ENCODE results near the gene DPY19L3.

DPY19L3 gene

DNA sequence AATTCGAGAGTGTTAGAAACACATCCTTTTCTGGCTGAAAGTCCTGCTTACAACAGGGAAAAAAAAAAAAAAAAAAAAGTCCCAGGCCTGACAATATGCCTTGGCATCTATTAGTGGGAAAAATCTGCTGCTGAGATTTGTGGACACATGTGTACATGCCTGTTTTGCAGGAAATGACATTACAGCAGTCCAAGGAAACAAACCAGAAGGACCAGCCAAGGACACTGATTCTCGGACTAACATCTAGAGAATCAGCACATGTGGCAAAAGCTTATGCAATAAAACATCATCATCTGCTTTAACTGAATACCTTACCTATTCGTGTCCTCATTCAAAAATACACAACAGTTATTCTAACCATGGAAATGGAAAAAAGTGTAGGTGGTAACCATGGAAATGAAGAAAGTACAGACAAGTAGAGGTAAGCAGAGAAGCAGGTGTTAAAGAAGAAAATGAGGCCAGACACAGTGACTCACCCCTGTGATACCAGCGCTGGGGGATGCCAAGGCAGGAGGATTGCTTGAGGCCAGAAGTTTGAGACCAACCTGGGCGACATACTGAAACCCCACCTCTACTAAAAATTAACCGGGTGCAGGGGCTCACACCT lies 9.4 kb upstream of the DPY19L3 start:
- no peaks in the 10 kb centered on the region for H3K4me1 ChIP-seq (ENCODE audit: control insufficient read depth, insufficient read depth, low read length, poor library complexity, severe bottlenecking)
- H3K9me3 ChIP-seq (ENCODE audit: control insufficient read depth, low read length) = no peaks in the 10 kb centered on the region
- H3K36me3 ChIP-seq (ENCODE audit: control insufficient read depth, insufficient read depth, low read length) = peaks cover 4% of the 10 kb centered on the region
- no peak overlapping the region for H3K4me3 ChIP-seq (ENCODE audit: extremely low read depth, insufficient read depth, low read length, poor library complexity, severe bottlenecking)
- 88 to 94% methylated on average over 2 to 3 of the region's 6 CpGs for WGBS, 2 experiments (ENCODE audit: insufficient coverage in 2 of 2)
- no peak overlapping the region for H3K27ac ChIP-seq (ENCODE audit: low read depth, low read length, severe bottlenecking)

DNA sequence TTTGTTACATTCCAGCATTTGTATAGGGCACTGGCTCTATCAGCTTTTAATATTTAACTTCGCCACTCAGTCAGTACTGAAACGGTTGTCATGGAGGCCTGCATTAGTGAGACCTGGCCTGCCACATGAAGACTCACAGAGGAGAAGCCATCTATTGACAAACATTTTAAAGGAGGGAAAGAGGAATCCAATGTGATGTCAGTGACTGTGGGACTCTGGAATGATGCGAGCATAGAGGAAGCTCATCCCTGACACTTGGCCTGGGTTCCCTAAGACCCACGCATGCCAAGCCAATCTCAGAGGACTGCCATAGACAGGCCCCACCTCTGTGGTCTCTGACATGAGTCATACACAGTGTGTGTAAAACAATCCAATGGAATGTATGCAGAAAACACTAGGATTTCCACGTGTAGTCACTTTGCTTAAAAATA lies 7.9 kb upstream of the DPY19L3 start:
- no peak overlapping the region for H3K4me3 ChIP-seq (ENCODE audit: extremely low read depth, insufficient read depth, low read length, poor library complexity, severe bottlenecking)
- no peak overlapping the region for H3K27ac ChIP-seq (ENCODE audit: low read depth, low read length, severe bottlenecking)
- H3K36me3 ChIP-seq (ENCODE audit: control insufficient read depth, insufficient read depth, low read length) = peaks cover 4% of the 10 kb centered on the region
- no peaks in the 10 kb centered on the region for H3K4me1 ChIP-seq (ENCODE audit: control insufficient read depth, insufficient read depth, low read length, poor library complexity, severe bottlenecking)
- WGBS, 2 experiments (ENCODE audit: insufficient coverage in 2 of 2) = 78 to 100% methylated on average over 3 to 4 of the region's 5 CpGs
- H3K9me3 ChIP-seq (ENCODE audit: control insufficient read depth, low read length) = no peaks in the 10 kb centered on the region

DNA sequence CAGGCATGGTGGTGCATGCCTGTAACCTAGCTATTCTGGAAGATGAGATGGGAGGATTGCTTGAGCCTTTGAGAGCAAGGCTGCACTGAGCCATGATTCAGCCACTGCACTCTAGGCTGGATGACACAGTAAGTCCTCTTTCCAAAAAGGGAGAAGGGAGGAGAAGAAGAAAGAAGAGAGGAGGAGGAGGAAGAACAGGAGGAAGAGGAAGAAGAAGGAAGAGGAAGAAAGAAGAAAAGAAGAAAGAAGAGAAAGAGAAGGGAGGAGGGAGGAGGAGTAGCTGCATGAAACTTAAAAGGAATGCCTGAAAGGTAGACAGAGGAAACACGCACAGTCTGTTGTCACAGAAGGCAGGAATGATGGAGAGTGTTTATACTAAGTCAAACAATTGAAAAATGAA lies 3.6 kb upstream of the DPY19L3 start:
- Histone ChIP-seq H3K4me1 (ENCODE audit: control insufficient read depth, insufficient read depth, low read length, poor library complexity, severe bottlenecking) (peaks cover 8% of the 10 kb centered on the region), H3K4me3 (ENCODE audit: extremely low read depth, insufficient read depth, low read length, poor library complexity, severe bottlenecking) (no peak overlapping the region), H3K36me3 (ENCODE audit: control insufficient read depth, insufficient read depth, low read length) (peaks cover 4% of the 10 kb centered on the region), H3K9me3 (ENCODE audit: control insufficient read depth, low read length) (no peaks in the 10 kb centered on the region), H3K27ac (ENCODE audit: low read depth, low read length, severe bottlenecking) (no peak overlapping the region)
- 91 to 94% methylated on average over 1 of the region's 1 CpG for WGBS, 2 experiments (ENCODE audit: insufficient coverage in 2 of 2)

DNA sequence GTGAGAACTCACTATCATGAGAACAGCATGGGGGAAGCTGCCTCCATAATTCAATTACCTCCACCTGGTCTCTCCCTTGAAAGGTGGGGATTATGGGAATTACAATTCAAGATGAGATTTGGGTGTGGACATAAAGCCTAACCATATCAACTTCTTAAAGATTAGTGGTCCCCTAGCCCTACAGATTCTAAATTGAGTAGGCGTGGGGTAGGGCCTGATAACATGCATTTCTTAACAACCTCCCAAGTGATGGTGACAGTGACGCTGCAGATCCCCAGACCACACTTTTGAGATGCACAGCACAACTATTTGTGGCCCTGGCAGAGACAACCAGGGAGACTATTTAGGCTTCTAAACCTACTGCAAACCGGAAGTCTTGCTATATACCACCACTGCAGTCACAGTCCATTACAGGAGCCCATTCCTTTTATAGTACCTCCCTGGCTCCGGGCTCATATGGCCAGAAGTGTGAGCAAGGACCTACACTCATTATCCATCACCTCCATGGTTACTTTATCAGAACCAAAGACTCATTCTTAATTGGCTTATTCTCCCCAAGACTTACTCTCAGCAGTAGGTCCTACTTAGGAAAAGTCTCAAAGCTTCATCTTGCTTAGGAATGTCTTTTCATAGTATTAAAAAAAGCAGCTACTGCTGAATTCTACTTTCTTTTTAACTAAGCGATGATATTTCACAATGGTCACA lies 2.1 kb upstream of the DPY19L3 start:
- H3K4me1 ChIP-seq (ENCODE audit: control insufficient read depth, insufficient read depth, low read length, poor library complexity, severe bottlenecking) = peaks cover 8% of the 10 kb centered on the region
- 86 to 87% methylated on average over 4 of the region's 5 CpGs for WGBS, 2 experiments (ENCODE audit: insufficient coverage in 2 of 2)
- H3K9me3 ChIP-seq (ENCODE audit: control insufficient read depth, low read length) = no peaks in the 10 kb centered on the region
- H3K4me3 ChIP-seq (ENCODE audit: extremely low read depth, insufficient read depth, low read length, poor library complexity, severe bottlenecking) = no peak overlapping the region
- H3K36me3 ChIP-seq (ENCODE audit: control insufficient read depth, insufficient read depth, low read length) = peaks cover 9% of the 10 kb centered on the region
- H3K27ac ChIP-seq (ENCODE audit: low read depth, low read length, severe bottlenecking) = no peak overlapping the region

DNA sequence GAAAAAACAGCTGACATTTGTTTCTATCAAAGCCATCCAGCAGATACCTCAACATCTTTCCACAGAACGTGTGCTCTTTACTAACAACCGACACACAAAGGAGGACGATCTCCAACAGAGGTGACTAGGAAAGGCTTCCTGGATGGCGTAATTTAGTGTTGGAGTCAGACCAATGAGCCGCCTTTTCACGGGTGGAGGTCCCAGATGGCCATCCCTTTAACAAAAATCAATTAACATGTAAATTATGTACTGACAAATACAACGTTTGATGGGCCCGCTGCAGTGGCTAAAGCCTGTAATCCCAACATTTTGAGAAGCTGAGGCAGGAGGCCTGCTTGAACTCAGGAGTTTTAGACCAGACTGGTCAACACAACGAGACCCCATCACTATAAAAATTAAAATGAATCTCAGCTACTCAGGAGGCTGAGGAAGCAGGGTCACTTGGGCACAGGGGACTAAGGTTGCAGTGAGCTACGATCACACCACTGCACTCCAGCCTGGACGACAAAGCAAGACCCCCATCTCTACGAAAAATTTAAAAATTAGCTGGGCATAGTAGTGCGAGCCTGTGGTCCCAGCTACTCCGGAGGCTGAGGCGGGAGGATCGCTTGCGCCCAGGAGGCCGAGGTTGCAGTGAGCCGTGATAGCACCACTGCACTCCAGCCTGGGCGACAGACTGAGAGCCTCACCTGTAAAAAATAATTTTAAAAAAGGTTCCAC lies 1.2 kb upstream of the DPY19L3 start:
- H3K36me3 ChIP-seq (ENCODE audit: control insufficient read depth, insufficient read depth, low read length) = peaks cover 18% of the 10 kb centered on the region
- 42 to 48% methylated on average over 14 of the region's 20 CpGs for WGBS, 2 experiments (ENCODE audit: insufficient coverage in 2 of 2)
- peaks cover 8% of the 10 kb centered on the region for H3K4me1 ChIP-seq (ENCODE audit: control insufficient read depth, insufficient read depth, low read length, poor library complexity, severe bottlenecking)
- H3K4me3 ChIP-seq (ENCODE audit: extremely low read depth, insufficient read depth, low read length, poor library complexity, severe bottlenecking) = peak overlapping the region; percentile 76
- H3K27ac ChIP-seq (ENCODE audit: low read depth, low read length, severe bottlenecking) = peak overlapping the region; percentile 96
- no peaks in the 10 kb centered on the region for H3K9me3 ChIP-seq (ENCODE audit: control insufficient read depth, low read length)

DNA sequence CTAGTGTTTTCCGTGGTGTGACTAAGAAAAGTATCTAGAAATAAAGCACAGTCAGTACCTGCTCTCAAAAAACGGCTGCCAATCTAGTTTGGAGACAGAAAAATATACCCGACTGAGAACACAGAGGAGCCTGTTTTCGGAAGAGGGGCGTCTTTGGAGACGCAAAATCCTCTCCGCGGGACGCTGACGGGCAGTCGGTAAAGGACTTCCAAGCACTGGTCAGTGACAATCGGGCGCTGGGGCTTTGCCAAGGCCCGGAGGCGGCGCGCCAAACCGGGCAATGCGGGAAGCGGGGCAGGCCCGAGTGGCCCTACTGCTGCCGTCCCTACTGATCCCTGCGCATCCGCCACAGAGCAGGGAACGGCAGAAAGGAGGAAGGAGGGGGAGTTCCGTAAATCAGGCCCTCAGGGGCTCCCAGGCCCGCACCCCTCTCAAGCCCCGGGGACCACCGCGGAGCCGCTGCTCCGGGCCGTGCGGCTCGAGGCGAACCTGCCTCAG lies 588 bp upstream of the DPY19L3 start:
- Histone ChIP-seq H3K36me3 (ENCODE audit: control insufficient read depth, insufficient read depth, low read length) (peaks cover 24% of the 10 kb centered on the region), H3K4me3 (ENCODE audit: extremely low read depth, insufficient read depth, low read length, poor library complexity, severe bottlenecking) (peak overlapping the region; percentile 76), H3K4me1 (ENCODE audit: control insufficient read depth, insufficient read depth, low read length, poor library complexity, severe bottlenecking) (peaks cover 8% of the 10 kb centered on the region), H3K27ac (ENCODE audit: low read depth, low read length, severe bottlenecking) (peak overlapping the region; percentile 96), H3K9me3 (ENCODE audit: control insufficient read depth, low read length) (no peaks in the 10 kb centered on the region)
- WGBS, 2 experiments (ENCODE audit: insufficient coverage in 2 of 2) = 0 to 1% methylated on average over 28 to 34 of the region's 36 CpGs

DNA sequence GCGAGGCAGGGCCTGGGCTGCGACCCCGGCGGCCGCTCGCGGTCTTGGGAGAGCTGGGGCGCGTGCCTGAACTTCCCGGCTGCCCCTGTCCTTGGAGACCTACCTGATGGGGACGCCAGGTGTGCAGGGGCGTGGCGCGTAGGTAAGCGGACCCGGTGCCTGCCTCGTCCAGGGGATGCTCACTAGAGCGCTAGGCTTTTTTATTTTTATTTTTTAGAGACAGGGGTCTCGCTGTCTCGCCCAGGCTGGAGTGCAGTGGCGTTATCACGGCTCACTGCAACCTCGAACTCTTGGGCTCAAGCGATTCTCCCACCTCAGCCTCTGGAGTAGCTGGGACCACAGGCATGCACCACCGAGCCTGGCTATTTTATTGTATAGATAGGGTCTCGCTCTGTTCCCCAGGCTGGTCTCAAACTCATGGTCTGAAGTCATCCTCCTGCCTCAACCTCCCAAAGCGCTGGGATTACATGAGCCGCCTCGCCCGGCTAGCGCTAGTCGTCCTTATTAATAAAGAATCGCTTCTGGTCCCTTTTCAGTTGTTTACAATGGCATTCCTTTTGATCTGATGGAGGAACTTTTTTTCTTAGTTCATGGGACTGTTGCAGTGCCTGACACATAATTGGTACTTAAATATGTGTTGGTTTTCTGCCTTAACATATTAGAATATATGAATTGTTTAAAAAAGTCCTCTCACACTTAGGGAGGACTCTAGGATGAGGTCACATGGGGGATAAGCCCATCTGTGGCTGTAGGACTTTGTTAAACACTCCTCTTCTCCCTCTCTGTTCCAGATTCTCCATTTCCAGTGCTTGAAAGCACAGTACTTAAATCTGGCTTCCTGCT lies 812 bp downstream of the DPY19L3 start:
- peak overlapping the region; percentile 39 for H3K27ac ChIP-seq (ENCODE audit: low read depth, low read length, severe bottlenecking)
- 5% methylated on average over 29 to 31 of the region's 33 CpGs for WGBS, 2 experiments (ENCODE audit: insufficient coverage in 2 of 2)
- peaks cover 8% of the 10 kb centered on the region for H3K4me1 ChIP-seq (ENCODE audit: control insufficient read depth, insufficient read depth, low read length, poor library complexity, severe bottlenecking)
- H3K9me3 ChIP-seq (ENCODE audit: control insufficient read depth, low read length) = no peaks in the 10 kb centered on the region
- peaks cover 37% of the 10 kb centered on the region for H3K36me3 ChIP-seq (ENCODE audit: control insufficient read depth, insufficient read depth, low read length)
- H3K4me3 ChIP-seq (ENCODE audit: extremely low read depth, insufficient read depth, low read length, poor library complexity, severe bottlenecking) = peak overlapping the region; percentile 76

DNA sequence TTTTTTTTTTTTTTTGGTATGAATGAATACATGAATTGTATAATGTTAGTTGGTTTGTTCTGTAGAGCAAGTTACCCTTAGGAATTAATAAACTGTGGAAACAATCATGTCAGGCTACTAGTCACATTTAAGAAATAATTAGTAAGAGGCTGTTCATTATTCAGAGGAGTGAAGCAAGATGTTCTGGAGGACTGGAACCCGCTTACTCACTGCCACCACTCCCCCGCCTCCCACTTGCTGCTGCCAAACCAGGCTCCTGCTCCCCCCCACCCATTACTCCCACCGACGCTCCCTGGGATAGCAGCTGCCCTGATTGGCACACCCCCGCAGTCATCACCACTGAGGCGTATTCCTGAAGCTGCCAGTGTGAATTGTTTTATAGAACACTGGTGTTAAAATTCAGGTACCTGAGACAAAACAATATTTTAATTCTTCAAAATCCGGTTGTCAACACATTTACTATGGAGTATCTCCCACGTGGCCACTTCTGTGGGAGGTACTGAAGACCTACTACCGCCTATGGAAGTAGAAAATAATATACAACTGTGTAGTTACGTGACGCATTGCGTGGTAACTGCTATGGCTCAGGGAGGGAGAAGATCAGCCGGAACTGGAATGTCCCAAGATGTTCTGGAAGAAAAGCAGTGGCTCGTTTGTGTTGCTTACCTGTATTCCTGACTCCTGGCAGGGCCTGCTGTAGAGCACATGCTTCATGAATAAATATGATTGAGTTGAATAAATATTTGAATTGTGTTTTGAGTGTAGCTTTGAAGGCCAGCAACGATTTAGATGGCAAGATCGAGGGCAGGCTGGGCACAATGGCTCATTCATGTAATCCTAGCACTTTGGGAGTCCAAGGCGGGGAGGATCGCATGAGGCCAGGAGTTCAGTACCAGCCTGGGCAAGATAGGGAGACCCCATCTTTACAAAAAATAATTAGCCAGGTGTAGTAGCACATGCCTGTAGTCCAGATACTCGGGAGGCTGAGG lies 1.7 kb downstream of the DPY19L3 start:
- Histone ChIP-seq H3K27ac (ENCODE audit: low read depth, low read length, severe bottlenecking) (no peak overlapping the region), H3K36me3 (ENCODE audit: control insufficient read depth, insufficient read depth, low read length) (peaks cover 45% of the 10 kb centered on the region), H3K9me3 (ENCODE audit: control insufficient read depth, low read length) (no peaks in the 10 kb centered on the region), H3K4me3 (ENCODE audit: extremely low read depth, insufficient read depth, low read length, poor library complexity, severe bottlenecking) (peak overlapping the region; percentile 76), H3K4me1 (ENCODE audit: control insufficient read depth, insufficient read depth, low read length, poor library complexity, severe bottlenecking) (peaks cover 8% of the 10 kb centered on the region)
- WGBS, 2 experiments (ENCODE audit: insufficient coverage in 2 of 2) = 94 to 96% methylated on average over 11 to 12 of the region's 19 CpGs

DNA sequence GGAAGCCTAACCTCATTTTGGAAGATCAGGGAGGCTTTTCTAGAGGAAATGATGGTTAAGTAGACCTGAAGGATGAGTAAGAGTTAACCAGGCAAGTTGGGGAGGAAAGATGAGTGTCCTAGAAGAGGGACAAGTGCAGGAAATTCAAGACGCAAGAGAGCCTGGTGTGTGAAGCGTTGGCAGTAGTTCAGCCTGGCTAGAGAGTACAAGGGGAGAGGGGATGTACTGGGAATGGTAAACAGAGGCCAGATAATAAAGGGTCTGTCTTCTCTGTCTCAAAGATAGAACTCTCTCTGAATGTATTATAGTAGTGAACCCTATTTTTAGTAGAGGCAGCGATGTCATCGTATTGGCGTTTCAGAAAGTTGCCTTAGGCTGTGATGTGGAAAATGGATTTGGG lies 9.7 kb downstream of the DPY19L3 start:
- 88 to 96% methylated on average over 2 to 5 of the region's 5 CpGs for WGBS, 2 experiments (ENCODE audit: insufficient coverage in 2 of 2)
- H3K4me3 ChIP-seq (ENCODE audit: extremely low read depth, insufficient read depth, low read length, poor library complexity, severe bottlenecking) = no peak overlapping the region
- H3K9me3 ChIP-seq (ENCODE audit: control insufficient read depth, low read length) = no peaks in the 10 kb centered on the region
- H3K4me1 ChIP-seq (ENCODE audit: control insufficient read depth, insufficient read depth, low read length, poor library complexity, severe bottlenecking) = no peaks in the 10 kb centered on the region
- H3K27ac ChIP-seq (ENCODE audit: low read depth, low read length, severe bottlenecking) = peak overlapping the region; percentile 24
- peaks cover 82% of the 10 kb centered on the region for H3K36me3 ChIP-seq (ENCODE audit: control insufficient read depth, insufficient read depth, low read length)
